ENCODE results near the gene PRELP. TPM values are rescaled to one million over a fixed set of nuclear protein-coding genes. Genes with fewer than 3 reads are reported as not detected.
"Not testable (repeated sequence)": the region's sequence is repeated elsewhere in the genome, so short reads cannot be mapped to it uniquely, and the experiment has no call there.

Gene PRELP
- total and polyA plus RNA-seq, 4 donors: 0.09 to 5.8 (median 3.6) TPM

- H3K27me3 ChIP-seq (ENCODE audit: control insufficient read depth in 4 of 4, insufficient read depth in 4 of 4, low read length in 3 of 4); H3K27ac ChIP-seq (ENCODE audit: low read depth in 1 of 2, low read length in 2 of 2); DNase-seq (ENCODE audit: low spot score); H3K9ac ChIP-seq (ENCODE audit: low read depth in 1 of 2, low read length in 2 of 2); H3K4me1 ChIP-seq (ENCODE audit: control insufficient read depth in 4 of 4, insufficient read depth in 4 of 4, low read length in 3 of 4); H3K9me3 ChIP-seq (ENCODE audit: control insufficient read depth in 4 of 4, low read length in 3 of 4); H3K4me3 ChIP-seq (ENCODE audit: low read depth in 1 of 3, low read length in 3 of 3); H3K36me3 ChIP-seq (ENCODE audit: control insufficient read depth in 4 of 4, insufficient read depth in 3 of 4, low read depth in 1 of 4, low read length in 3 of 4): not testable (repeated sequence)
- WGBS: 97% methylated on average over 4 of the region's 4 CpGs
Observed at GRCh38 chr1:203518139-203518538, 42.5 kb downstream of the PRELP start.

DNA sequence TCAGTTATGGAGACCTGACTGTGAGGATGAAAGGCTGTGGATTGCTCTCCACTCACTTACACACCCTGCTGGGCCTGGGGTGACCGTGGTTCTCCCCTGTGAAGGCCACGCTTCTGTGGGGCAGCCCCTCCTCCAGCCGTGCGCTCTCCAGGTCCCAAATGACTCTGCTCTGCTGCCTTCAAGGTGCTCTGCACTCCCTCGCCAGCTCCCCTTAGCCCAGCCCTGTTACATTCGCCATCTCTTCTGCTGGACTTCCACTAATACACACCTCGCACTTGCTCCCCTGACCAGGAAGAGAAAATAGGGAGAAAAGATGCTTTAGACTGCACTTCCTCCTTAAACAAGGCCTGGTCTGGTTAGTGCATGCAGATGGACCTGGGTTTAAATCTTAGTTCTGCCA, 42.9 kb downstream of the PRELP start:
- no peak overlapping the region for H3K27ac ChIP-seq (ENCODE audit: low read depth in 1 of 2, low read length in 2 of 2)
- H3K9me3 ChIP-seq (ENCODE audit: control insufficient read depth in 4 of 4, low read length in 3 of 4): no peaks in the 10 kb centered on the region
- H3K4me3 ChIP-seq (ENCODE audit: low read depth in 1 of 3, low read length in 3 of 3): no peak overlapping the region
- H3K27me3 ChIP-seq (ENCODE audit: control insufficient read depth in 4 of 4, insufficient read depth in 4 of 4, low read length in 3 of 4): no peaks in the 10 kb centered on the region
- no peak overlapping the region for H3K9ac ChIP-seq (ENCODE audit: low read depth in 1 of 2, low read length in 2 of 2)
- no peaks in the 10 kb centered on the region for H3K36me3 ChIP-seq (ENCODE audit: control insufficient read depth in 4 of 4, insufficient read depth in 3 of 4, low read depth in 1 of 4, low read length in 3 of 4)
- TF ChIP-seq HNF4A (conservative IDR thresholded peaks at IDR 0.05) (no peak), RXRA (IDR thresholded peaks at IDR 0.05) (no peak), SP1 (IDR thresholded peaks at IDR 0.05) (no peak), HNF4G (IDR thresholded peaks at IDR 0.05) (no peak), FOXA2 (IDR thresholded peaks at IDR 0.05) (no peak), EGR1 (IDR thresholded peaks at IDR 0.05; ENCODE audit: low read depth in 2 of 2) (no peak), MAX (IDR thresholded peaks at IDR 0.05) (no peak)
- TF ChIP-seq, protein P1, sequence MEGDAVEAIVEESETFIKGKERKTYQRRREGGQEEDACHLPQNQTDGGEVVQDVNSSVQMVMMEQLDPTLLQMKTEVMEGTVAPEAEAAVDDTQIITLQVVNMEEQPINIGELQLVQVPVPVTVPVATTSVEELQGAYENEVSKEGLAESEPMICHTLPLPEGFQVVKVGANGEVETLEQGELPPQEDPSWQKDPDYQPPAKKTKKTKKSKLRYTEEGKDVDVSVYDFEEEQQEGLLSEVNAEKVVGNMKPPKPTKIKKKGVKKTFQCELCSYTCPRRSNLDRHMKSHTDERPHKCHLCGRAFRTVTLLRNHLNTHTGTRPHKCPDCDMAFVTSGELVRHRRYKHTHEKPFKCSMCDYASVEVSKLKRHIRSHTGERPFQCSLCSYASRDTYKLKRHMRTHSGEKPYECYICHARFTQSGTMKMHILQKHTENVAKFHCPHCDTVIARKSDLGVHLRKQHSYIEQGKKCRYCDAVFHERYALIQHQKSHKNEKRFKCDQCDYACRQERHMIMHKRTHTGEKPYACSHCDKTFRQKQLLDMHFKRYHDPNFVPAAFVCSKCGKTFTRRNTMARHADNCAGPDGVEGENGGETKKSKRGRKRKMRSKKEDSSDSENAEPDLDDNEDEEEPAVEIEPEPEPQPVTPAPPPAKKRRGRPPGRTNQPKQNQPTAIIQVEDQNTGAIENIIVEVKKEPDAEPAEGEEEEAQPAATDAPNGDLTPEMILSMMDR (IDR thresholded peaks at IDR 0.05; ENCODE audit: low read depth, low read length, missing input control): no peak
- TF ChIP-seq, protein P2, sequence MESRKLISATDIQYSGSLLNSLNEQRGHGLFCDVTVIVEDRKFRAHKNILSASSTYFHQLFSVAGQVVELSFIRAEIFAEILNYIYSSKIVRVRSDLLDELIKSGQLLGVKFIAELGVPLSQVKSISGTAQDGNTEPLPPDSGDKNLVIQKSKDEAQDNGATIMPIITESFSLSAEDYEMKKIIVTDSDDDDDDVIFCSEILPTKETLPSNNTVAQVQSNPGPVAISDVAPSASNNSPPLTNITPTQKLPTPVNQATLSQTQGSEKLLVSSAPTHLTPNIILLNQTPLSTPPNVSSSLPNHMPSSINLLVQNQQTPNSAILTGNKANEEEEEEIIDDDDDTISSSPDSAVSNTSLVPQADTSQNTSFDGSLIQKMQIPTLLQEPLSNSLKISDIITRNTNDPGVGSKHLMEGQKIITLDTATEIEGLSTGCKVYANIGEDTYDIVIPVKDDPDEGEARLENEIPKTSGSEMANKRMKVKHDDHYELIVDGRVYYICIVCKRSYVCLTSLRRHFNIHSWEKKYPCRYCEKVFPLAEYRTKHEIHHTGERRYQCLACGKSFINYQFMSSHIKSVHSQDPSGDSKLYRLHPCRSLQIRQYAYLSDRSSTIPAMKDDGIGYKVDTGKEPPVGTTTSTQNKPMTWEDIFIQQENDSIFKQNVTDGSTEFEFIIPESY (IDR thresholded peaks at IDR 0.05): no peak
- TF ChIP-seq, protein P3, sequence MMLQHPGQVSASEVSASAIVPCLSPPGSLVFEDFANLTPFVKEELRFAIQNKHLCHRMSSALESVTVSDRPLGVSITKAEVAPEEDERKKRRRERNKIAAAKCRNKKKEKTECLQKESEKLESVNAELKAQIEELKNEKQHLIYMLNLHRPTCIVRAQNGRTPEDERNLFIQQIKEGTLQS (IDR thresholded peaks at IDR 0.05): no peak
- TF ChIP-seq, protein P4, sequence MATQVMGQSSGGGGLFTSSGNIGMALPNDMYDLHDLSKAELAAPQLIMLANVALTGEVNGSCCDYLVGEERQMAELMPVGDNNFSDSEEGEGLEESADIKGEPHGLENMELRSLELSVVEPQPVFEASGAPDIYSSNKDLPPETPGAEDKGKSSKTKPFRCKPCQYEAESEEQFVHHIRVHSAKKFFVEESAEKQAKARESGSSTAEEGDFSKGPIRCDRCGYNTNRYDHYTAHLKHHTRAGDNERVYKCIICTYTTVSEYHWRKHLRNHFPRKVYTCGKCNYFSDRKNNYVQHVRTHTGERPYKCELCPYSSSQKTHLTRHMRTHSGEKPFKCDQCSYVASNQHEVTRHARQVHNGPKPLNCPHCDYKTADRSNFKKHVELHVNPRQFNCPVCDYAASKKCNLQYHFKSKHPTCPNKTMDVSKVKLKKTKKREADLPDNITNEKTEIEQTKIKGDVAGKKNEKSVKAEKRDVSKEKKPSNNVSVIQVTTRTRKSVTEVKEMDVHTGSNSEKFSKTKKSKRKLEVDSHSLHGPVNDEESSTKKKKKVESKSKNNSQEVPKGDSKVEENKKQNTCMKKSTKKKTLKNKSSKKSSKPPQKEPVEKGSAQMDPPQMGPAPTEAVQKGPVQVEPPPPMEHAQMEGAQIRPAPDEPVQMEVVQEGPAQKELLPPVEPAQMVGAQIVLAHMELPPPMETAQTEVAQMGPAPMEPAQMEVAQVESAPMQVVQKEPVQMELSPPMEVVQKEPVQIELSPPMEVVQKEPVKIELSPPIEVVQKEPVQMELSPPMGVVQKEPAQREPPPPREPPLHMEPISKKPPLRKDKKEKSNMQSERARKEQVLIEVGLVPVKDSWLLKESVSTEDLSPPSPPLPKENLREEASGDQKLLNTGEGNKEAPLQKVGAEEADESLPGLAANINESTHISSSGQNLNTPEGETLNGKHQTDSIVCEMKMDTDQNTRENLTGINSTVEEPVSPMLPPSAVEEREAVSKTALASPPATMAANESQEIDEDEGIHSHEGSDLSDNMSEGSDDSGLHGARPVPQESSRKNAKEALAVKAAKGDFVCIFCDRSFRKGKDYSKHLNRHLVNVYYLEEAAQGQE (IDR thresholded peaks at IDR 0.05): no peak
- no peak for DNase-seq (ENCODE audit: low spot score)
- WGBS: 97% methylated on average over 7 of the region's 7 CpGs
- H3K4me1 ChIP-seq (ENCODE audit: control insufficient read depth in 4 of 4, insufficient read depth in 4 of 4, low read length in 3 of 4): no peaks in the 10 kb centered on the region

Measured in liver (tissue), 9 donors.